HG03108 (cell line): ENCODE results near the gene CAMTA1.
"Not testable (repeated sequence)": the region's sequence is repeated elsewhere in the genome, so short reads cannot be mapped to it uniquely, and the experiment has no call there.

Experiments used
- ATAC-seq: cut with Tn5 transposase; IDR thresholded peaks from one replicate; pipeline ENCODE4 v1.9.1; 2021; ENCODE audit warnings: moderate library complexity; ENCODE audit not compliant: unreplicated experiment

CAMTA1 gene

DNA sequence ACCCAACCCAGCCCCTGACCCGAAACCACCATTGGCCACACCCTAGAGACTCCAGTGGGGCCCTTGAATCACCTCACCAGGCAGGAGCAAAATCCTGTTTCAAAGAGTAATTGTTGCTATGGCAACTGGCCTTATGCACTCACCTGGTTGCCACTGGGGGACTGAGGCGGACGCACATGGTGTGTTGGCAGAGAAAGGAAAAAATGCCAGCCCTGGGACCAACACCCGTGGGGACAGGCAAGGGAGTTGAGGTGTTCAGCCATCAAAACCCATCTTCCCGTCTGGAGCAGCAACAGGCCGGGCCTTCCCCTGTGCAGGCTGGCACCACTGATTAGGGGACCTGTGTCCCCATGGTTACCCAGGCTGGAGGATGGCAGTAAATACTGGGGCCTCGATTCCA, 590.1 kb downstream of the CAMTA1 start:
- ATAC-seq: no peak

DNA sequence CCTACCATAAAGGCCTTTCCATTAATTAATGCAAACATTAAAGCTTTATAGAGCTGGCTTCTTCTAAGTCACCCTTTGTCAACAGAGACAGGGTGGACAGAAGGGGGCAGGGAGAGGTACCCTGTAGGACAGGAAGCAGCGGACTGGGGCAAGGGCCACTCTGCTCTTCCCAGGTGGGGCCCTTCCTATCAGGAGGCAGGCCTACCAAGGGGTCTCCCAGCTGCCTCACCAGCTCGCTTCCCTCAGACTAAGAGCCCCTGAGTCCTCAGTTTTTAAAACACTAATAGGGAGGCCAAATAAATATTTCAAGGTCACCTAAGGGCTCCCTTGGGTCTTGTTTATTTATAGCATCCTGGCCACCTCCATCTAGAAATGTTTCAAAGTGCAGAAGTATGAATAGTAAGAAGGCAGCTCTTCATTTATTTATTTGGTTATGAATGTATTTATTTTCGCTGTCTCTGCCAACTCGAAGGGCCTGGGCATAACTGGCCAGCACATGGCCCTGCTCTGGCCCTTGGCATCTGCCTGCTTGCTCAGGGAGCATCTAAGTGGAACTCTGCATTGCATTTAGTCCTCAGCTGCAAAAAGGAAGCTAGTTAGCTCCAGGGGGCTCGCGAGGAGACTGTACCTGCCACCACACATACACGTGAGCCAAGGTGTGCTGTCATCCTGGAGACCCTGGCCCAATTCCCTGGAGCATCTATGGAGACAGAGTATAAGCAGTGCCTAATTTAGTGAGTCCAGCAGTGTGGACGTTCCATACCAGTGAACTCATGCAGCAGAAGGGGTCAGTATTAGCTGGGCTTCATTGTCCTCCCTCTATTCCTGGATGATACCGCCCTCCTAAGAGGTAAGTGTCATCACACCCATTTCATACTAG, 590.8 kb downstream of the CAMTA1 start:
- no peak for ATAC-seq

DNA sequence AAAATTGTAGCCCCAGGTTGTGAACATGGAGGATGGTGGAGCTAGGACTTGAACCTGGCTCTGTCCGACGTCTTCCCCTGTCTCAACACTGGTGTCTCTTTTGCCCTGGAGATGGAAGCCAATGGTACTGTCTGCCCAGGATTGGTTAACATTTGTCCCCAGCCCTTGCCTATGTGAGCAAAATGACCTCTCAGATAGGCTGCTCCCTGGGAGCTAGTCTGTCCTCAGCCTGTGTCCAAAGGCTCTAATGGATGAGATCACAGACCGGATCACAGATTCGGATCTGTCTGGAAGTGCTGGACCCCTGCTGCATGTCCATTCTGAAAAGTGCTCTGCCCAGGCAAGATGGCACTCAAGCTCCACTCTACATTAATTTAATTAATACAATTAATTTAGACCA, 591.4 kb downstream of the CAMTA1 start:
- no peak for ATAC-seq

DNA sequence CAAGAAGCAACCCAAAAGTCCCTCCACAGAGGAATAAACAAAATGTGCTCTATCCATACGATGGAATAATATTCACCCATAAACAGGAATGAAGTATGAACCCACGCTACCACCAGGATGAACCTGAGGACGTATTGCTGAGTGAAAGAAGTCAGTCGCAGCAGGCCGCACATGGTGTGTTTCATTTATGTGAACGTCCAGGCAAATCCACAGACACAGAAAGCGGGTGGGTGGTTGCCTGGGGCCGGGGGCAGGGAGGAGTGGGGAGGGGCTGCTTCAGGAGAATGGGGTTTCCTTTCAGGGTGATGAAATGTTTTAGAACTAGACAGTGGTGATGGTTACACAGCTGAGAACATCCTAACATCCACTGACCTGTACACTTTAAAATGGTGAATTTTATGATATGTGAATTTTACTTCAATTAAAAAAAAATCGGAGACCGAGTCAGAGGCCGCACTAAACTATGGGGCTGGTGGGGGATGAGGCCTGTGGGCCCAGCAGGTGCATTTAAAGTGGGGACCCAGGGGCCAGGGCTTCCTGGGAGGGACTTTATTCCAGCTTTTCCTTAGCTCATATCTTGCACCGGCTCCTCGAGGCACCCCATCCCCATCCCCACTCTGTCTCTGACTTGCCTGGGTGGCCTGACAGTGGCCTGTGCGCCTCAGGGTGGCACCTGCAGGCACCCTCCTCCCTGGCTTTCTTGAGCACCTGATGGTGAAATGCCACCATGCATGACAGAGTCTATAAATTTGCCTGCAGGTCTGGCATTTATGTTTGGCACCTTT, 593.3 kb downstream of the CAMTA1 start:
- no peak for ATAC-seq

DNA sequence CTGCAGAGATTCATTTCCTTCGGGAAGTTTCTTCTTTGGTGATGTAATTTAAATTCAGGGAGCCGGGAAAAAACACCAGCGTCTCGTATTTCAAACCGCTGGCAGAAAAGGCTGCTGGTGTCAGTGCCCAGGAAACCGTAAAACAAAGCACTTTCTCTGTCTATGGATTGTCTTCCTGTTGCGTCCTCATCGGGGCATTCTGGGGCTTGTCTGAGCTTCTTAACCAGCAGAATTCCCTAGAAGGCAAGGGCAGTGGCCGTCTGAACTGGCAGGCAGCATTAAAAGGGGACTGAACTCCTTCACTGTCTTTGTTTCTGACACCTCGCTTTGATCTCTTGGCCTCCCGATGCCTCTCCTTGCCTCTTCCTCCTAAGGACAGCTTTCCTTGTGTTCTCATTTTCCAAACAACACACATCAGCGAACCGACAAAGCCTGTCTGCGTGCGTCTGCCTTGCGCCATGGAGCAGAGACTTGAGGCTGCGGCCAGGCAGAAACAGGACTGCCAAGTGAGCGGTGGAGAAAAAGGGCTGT, 594.3 kb downstream of the CAMTA1 start:
- ATAC-seq: no peak

DNA sequence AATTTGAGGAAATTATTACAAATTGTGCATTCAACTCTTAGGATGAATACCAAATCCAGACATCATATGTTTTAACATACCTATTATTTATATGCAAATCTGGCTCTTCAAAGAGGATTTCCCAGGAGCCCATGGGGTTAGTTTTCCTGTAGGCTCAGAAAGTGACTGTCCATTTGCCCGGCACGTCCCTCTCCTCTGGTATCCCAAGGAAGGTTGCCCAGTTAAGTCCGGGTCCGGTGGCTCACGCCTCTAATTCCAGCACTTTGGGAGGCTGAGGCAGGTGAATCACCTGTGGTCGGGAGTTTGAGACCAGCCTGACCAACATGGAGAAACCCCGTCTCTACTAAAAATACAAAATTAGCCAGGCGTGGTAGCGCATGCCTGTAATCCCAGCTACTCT, 594.8 kb downstream of the CAMTA1 start:
- not testable (repeated sequence) for ATAC-seq

DNA sequence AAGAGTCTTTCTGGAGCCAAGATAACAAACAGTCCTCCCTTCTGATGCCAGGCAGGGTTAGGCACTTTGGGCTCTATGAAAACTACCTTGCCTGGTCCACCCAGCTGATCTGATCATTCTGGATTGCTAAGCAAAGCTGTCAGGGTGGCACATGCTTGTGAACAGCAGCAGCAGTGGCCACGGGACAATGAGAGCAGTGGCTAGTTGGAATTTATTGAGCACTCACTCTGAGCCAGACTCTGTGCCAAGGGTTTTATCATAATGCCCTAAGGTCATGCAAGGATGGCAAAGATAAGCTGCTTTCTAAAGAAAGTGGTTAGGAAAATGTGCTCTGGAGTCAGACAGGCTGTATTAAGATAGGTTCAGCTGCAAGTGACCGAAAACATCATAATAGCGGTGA, 595.5 kb downstream of the CAMTA1 start:
- ATAC-seq: no peak

DNA sequence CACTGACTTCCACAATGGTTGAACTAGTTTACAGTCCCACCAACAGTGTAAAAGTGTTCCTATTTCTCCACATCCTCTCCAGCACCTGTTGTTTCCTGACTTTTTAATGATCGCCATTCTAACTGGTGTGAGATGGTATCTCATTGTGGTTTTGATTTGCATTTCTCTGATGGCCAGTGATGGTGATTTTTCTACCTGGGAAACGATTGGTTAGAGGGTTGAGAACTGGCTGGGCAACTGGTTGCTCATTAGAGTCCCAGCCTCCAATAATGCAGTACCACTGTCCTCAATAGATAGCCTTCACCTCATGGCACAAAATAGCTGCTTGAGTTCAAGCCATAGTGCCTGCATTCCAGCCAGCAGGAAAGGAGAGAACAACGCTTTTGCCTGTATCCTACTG, 596.5 kb downstream of the CAMTA1 start:
- not testable (repeated sequence) for ATAC-seq

DNA sequence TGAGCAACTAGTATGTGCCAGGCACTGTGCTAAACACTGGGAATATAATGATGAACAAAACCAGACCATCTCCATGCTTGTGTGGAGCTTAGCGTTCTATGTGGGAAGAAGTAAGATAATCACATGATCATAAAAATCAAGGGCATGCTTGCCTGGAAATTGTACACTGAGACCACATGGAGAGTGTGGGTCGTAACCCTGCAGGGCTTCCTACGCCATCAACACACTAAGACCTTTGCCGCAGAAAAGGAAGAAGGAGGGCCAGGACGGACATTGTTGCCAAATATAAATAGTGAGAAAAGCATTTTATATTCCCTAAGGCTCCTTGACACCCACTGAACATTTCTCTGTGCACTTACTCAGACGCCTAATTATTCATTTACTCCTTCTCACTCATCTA, 597.7 kb downstream of the CAMTA1 start:
- no peak for ATAC-seq

DNA sequence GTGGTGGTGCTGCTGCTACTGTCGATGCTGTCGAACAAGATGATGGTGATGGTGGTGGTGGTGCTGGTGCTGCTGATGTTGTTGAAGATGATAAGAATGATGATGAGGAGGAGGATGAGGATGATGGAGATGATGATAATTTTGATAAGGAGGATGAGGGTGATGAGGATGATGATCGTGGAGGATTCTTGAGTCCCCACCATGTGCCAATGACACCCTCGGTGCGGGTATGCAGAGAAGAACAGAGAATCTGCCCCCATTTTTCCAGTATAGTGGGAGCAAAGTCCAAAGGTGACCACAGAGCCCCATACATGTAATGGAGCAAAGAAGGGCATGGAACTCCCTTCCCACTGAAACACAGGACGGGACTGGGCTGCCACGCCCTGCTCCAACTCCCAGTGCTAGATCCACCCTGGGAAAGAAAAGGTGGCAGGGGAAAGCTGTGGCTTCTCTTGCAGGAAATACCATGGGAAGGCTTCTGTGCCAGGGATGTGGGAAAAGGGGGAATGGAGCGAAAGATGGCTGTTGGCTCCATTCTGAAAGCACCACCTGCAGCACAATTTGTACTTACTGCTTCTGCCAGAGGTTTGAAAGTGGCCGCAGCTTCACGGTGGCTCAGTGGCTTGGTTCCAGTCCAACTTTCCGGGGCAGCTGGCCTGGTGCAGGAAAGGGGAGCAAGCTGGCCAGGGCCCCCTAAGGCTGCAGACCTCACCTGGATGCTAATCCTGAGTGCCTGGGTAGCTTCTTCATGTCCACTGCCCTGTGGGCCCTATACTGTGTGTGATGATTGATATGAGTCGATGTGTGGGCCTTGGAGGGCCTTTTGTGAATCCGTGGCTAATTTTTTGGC, 598.6 kb downstream of the CAMTA1 start:
- no peak for ATAC-seq

DNA sequence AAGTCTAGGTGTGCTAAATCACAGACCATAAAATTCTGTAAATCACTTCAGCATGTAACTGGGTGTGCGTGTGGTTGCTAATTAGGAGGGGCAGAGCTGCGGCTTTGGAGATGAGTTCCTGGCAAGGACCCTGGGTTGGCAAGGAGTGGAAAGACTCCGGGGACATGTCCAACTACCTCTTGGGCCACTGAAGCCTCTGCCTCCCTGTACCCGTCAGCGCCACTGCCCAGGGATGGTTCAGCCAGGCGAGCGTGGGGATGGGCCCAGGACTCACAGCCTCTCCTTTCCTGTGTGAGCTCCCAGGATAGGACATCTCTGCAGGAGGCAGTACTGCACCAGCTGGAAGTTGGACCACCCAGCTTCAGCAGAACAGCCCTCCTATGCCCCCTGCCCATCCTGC, 599.4 kb downstream of the CAMTA1 start:
- no peak for ATAC-seq

DNA sequence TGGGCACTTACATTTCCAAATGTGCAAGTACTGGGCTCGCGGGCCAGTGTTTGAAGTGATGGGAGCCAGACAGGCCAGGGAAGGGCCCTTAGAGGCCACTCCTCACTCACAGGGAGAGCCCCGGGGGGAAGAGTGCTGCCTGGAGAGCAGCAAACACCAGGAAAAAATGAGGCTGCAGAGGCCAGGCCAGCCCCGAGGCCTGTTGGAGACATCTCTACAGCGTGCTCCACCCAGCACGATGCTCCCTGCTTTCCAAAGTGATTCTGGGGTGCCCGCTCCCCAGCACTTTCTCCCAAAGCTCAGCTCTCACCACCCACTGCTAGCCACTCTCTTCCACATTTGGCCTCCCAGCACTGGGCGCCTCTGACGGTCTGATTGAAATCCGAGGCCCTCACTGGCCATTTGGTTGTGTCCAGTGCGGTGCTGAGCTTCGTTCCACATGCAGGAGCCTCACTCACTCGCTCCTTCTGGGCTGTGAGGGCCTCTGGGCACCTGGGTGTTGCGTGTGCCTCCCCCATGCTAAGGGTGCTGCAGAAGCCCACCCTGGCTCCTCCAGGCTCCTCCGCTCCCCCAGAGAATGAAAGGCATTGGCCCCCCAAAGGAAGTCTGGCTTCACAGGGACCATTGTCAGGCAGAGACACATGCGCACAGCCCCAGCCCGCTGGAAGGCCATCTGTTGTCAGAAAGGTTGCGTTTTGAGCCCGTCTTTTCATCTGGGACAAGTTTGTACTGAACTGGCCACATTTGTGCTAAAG, 600.4 kb downstream of the CAMTA1 start:
- ATAC-seq: no peak

DNA sequence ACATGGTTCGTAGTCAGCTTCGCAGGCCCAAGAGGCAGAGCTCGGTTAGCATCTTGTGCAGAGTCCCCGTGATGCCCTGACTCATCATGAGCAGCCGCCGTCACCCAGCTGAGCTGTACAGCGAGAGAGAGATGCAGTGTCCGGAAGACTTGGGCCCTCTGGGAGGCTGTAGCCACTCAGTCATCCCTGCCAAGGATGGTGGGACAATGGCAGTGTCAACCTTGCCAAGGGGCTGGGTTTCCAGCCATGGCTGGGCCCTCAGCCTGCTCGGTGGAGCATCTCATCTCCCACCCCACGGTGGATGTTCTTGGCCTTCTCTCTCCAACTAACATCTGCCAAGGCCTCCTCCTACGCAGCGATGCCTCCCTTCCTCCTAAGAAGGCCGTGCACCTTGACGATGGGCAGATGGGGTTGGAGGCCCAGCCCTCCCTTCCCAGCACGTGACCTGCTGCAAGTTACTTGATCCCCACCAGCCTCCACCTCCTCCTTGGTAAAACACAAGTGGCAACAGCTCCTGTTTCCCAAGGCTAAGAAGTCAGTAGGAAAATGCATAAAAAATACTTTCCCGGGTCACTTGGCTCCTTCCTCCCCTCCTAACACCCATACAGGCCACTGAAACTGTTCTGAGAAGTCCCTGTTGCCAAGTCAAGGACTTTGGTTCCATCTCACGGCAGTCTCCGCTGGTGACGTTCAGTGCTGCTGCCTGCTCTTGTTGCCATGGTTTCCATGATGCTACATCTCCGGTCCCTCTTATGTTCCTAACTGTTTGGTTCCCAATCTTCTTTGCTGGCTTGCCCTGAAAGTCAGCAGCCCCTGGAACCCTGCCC, 601.2 kb downstream of the CAMTA1 start:
- ATAC-seq: no peak

DNA sequence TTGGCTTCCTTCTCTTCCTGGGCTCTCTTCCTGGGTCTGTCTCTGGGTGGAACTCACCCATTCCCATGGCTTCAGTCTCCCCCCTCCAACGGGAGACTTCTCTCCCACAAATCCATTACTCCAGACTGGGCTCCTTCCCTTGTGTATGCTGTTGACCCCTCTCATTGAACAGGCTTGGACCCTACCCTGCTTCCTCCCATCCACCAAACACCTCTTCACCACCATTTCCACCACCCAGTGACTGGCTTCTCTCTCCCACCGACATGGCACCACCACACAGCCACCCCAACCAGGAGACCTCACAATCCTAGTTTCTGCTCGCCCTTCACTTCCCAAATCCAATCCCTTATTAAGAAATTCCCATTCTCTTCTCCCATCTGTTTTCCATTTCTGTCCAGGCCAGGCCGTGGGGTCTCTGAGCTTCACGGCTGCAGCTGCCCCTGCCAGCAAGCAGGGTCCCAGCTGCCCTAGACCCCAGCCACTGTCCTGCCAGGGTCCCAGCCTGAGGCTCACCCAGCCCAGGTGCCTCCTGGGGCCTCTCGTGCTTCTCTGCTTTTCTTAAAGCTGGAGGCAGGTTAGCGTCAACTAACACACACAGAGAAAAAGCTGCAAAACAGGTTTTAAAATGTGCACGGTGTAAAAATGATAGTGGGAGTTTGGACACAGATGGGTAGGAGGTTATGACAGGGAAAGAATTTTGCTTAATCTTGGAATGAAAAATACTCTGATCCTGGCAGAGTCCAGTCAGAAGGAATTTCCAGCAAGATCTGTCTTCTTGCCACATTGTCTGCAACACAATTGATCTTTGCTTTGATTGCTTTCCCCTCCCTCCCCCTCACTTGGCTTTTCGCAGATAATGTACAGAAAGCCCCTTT, 602.0 kb downstream of the CAMTA1 start:
- ATAC-seq: no peak

DNA sequence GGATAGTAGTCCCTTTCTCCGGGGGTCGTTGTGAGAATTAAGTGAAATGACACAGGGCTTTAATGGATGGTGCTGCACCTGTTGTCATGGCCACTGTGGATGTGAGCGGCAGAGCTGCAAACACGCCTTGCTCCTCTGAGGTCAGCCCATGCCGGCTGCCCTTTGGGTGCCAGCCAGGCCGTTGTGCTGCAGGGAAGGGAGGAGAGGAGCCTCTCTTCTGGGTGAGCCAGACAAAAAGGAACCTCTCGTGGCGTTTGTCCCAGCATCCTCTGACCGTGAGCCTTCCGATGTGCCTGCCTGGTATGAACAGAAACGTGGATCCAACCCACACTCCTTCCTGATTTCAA, 602.9 kb downstream of the CAMTA1 start:
- ATAC-seq: no peak

DNA sequence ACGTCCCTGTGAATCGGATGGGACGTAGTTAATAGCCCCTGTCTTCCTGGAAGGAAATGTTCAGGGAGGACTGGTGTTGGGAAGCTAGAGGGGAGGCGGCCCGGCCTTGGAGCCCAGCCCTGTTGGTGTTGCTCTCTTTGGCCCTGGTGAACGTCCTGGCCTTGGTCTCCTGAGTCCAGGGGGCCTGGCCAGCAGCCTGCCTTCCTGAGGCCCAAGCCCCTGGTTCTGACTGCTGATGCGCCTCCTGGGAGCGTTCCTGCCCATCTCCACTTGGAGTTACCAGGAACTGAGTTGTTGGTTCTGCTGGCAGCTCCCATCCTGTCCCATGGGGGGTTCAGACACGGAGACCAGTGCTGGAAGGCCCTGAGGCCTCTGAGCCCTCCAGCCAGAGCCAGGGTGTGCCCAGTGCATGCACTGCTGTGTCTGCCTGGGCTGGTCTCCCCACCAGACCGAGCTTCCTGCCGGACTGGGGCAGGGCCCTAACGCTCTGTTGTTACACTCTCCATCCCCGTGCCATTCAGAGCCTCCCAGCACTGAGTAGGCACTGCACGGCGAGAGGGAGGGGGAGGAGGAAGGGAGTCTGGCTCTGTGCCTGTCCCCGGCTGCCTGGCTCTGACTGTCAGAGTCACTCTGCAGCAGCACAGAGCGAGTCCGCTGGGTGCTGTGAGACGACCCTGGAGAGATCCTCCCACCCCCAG, 603.4 kb downstream of the CAMTA1 start:
- ATAC-seq: no peak

DNA sequence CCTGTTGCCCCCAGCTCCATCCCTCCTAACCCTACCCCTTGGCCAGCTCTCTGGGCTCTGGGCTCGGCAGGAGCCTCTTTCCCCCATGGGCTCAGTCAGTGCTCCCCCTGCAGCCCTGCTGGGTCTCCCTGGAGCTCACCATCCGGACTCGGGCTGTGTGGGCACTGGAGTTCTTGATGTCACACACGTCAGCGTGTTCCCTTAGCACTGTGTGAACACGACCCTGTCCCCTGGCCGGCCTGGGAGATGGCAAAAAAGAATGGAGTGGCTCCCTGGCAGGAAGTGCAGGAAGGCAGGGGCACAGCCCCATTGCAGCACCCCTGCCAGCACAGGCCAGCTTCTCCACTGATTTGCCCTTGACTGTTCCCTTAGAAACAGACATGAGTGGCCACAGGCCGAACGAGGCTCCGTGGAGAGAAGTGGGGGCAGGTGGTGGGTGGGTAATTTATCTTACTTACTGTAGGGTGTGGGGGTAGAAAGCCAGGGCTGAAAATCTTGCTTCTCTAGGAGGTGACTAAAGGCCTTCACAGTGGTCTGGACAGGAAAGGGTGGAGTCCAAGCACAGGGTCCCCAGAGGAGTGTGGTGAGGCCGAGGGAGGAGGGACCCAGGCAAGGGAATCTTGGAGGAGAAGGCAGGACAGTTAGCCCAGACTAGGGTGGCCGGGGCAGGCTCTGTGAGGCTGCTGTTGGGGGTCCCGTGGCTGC, 604.1 kb downstream of the CAMTA1 start:
- no peak for ATAC-seq
